Activated CD8-positive, alpha-beta T cell treated with anti-CD3 and anti-CD28 coated beads for 36 hours (primary cell): ENCODE results near the gene AKR1A1. TPM values are rescaled to one million over a fixed set of nuclear protein-coding genes. Genes with fewer than 3 reads are reported as not detected.

Experiments used
- ATAC-seq: fragments of 200-7000 bp; cut with Tn5 transposase; one replicate; pipeline ENCODE4 v1.10.0; 2021; ENCODE audit warnings: mild to moderate bottlenecking, moderate library complexity
- CTCF ChIA-PET: fragments of 350-600 bp; sonication (Branson Sonifier 250); formaldehyde crosslinking; loops from one replicate; lab custom pipeline; 2021; ENCODE audit warnings: antibody characterized with exemption; lab: Charles Lee
- POLR2A ChIA-PET: fragments of 350-600 bp; sonication (Branson Sonifier 250); formaldehyde crosslinking; loops from one replicate; lab custom pipeline; 2021; ENCODE audit warnings: antibody characterized with exemption; lab: Charles Lee
- DNase-seq: peaks from one replicate; pipeline ENCODE4 v3.0.0-alpha.2; 2020
- H3K27ac Mint-ChIP-seq: one replicate; pipeline ENCODE4 v1.8.0; 2021; ENCODE audit warnings: mild to moderate bottlenecking, mixed read lengths
- H3K27me3 Mint-ChIP-seq: one replicate; pipeline ENCODE4 v1.8.0; 2021; ENCODE audit warnings: mixed read lengths
- H3K36me3 Mint-ChIP-seq: one replicate; pipeline ENCODE4 v1.8.0; 2021; ENCODE audit warnings: low read depth, mixed read lengths
- H3K4me1 Mint-ChIP-seq: one replicate; pipeline ENCODE4 v1.8.0; 2021; ENCODE audit warnings: low read depth, mixed read lengths
- H3K4me3 Mint-ChIP-seq: one replicate; pipeline ENCODE4 v1.8.0; 2021; ENCODE audit warnings: mild to moderate bottlenecking, moderate library complexity, mixed read lengths
- H3K9me3 Mint-ChIP-seq: one replicate; pipeline ENCODE4 v1.8.0; 2021; ENCODE audit warnings: mixed read lengths
- intact Hi-C: fragments of 100-400 bp; cut with micrococcal nuclease; formaldehyde crosslinking; loops from one replicate; pipeline ENCODE4 v1.10.0; 2022
- total RNA-seq, 2 experiments: library from RNA; stranded (reverse); gene quantifications; one replicate each; pipeline ENCODE4 v1.2.3, GENCODE V29; 2021
- TF ChIP-seq, protein P1 (sequence below): fragments of 200-600 bp; IDR thresholded peaks from one replicate; pipeline ENCODE4 v1.8.0; 2022; ENCODE audit warnings: antibody characterized with exemption, mild to moderate bottlenecking

AKR1A1 gene
- total RNA-seq, 2 experiments from 2014 or later, result 184 to 186 TPM

DNA sequence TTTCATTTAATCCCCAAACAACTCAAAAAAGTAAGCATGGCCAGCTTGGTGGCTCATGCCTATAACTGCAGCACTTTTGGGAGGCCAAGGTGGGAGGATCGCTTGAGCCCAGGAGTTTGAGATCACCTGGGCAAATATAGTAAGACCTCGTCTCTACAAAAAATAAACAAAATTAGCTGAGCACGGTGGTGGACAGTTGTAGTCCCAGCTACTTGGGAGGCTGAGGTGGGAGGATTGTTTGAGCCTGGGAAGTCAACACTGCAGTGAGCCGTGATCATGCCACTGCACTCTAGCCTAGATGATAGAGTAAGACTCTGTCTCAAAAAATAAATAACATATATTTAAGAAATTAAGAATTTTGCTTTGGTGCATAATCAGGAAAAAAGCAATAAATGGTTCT is 6.1 kb upstream of the AKR1A1 start:
- Mint-ChIP-seq H3K27me3 (peaks cover 1% of the 10 kb centered on the region), H3K9me3 (no peaks in the 10 kb centered on the region), H3K4me3 (no peak overlapping the region), H3K27ac (no peak overlapping the region), H3K4me1 (peaks cover 35% of the 10 kb centered on the region), H3K36me3 (no peaks in the 10 kb centered on the region)
- intact Hi-C loops, result loop anchor here (1.0 kb wide), 1 partner anchor 8 kb away; no protein-coding TSS in a partner anchor
- POLR2A ChIA-PET, result interaction anchor here (0.8 to 6.0 kb wide), 8 partner anchors 9 to 45 kb away, joined by 3 to 85 read pairs (median 4); partner anchors contain the start of genes CCDC163, MMACHC, NASP and PRDX1
- CTCF ChIA-PET, result interaction anchor here (1.1 to 4.1 kb wide), 6 partner anchors 20 to 51 kb away, joined by 3 to 23 read pairs (median 5); partner anchors contain the start of gene PRDX1
- DNase-seq (no peak), ATAC-seq (no peak)
- TF ChIP-seq, protein P1, sequence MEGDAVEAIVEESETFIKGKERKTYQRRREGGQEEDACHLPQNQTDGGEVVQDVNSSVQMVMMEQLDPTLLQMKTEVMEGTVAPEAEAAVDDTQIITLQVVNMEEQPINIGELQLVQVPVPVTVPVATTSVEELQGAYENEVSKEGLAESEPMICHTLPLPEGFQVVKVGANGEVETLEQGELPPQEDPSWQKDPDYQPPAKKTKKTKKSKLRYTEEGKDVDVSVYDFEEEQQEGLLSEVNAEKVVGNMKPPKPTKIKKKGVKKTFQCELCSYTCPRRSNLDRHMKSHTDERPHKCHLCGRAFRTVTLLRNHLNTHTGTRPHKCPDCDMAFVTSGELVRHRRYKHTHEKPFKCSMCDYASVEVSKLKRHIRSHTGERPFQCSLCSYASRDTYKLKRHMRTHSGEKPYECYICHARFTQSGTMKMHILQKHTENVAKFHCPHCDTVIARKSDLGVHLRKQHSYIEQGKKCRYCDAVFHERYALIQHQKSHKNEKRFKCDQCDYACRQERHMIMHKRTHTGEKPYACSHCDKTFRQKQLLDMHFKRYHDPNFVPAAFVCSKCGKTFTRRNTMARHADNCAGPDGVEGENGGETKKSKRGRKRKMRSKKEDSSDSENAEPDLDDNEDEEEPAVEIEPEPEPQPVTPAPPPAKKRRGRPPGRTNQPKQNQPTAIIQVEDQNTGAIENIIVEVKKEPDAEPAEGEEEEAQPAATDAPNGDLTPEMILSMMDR, result no peak

DNA sequence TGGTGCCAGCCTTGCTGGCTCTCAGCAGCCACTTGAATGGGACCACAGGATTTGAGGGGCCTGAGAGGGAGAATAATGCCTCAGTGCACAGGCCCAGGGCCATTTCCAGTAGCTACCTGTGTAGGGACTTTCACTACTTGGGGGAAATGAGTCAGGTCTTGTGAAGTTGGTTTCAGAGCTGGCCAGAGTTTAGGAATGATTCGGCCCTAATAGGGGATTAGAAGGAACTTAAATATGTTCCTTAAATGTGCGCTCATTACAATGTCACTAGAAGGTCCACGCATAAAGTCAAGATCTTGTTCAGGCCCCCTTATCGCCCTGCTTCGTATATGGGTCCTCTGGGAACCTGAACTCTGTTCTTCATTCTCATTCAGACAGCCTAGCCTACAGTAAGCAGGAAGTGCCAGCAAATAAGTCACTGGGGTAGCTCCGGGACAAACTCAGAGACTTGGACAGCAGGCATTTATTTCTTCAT is 5.6 kb upstream of the AKR1A1 start:
- DNase-seq (peak; percentile 40), ATAC-seq (peak; percentile 37)
- Mint-ChIP-seq H3K4me1 (peaks cover 35% of the 10 kb centered on the region), H3K27ac (peak overlapping the region; percentile 36), H3K4me3 (no peak overlapping the region), H3K9me3 (no peaks in the 10 kb centered on the region), H3K36me3 (no peaks in the 10 kb centered on the region), H3K27me3 (peaks cover 1% of the 10 kb centered on the region)
- intact Hi-C loops, result no loop called here
- ChIA-PET CTCF (interaction anchor here (1.1 to 4.1 kb wide), 4 partner anchors 21 to 32 kb away, joined by 3 to 23 read pairs (median 8); partner anchors contain the start of gene PRDX1), POLR2A (interaction anchor here (0.7 to 6.0 kb wide), 9 partner anchors 10 to 814 kb away, joined by 3 to 85 read pairs (median 6); partner anchors contain the start of genes CCDC163, MMACHC, NASP and PRDX1)
- TF ChIP-seq, protein P1, result no peak

GRCh38 chr1:45545553-45546310 is 4.9 kb upstream of the AKR1A1 start:
- peaks cover 37% of the 10 kb centered on the region for H3K4me1 Mint-ChIP-seq
- H3K27me3 Mint-ChIP-seq, result peaks cover 1% of the 10 kb centered on the region
- CTCF ChIA-PET, result interaction anchor here (1.1 to 4.1 kb wide), 4 partner anchors 22 to 33 kb away, joined by 3 to 23 read pairs (median 8); partner anchors contain the start of gene PRDX1
- POLR2A ChIA-PET, result interaction anchor here (0.6 to 6.0 kb wide), 10 partner anchors 10 to 814 kb away, joined by 3 to 85 read pairs (median 4); partner anchors contain the start of genes NASP and PRDX1
- DNase-seq, result no peak
- no peaks in the 10 kb centered on the region for H3K9me3 Mint-ChIP-seq
- H3K4me3 Mint-ChIP-seq, result no peak overlapping the region
- no peak overlapping the region for H3K27ac Mint-ChIP-seq
- no peaks in the 10 kb centered on the region for H3K36me3 Mint-ChIP-seq
- no peak for ATAC-seq
- TF ChIP-seq, protein P1, result no peak
- intact Hi-C loops, result no loop called here

GRCh38 chr1:45551684-45552083 is 1.1 kb downstream of the AKR1A1 start:
- POLR2A ChIA-PET, result interaction anchor here (0.6 to 3.9 kb wide), 13 partner anchors 9 to 53 kb away, joined by 3 to 64 read pairs (median 10); partner anchors contain the start of genes NASP and PRDX1
- Mint-ChIP-seq H3K27ac (peak overlapping the region; percentile 98), H3K27me3 (peaks cover 1% of the 10 kb centered on the region), H3K4me3 (peak overlapping the region; percentile 100), H3K36me3 (peaks cover 16% of the 10 kb centered on the region), H3K9me3 (no peaks in the 10 kb centered on the region), H3K4me1 (peaks cover 24% of the 10 kb centered on the region)
- ATAC-seq, result no peak
- TF ChIP-seq, protein P1, result no peak
- CTCF ChIA-PET, result interaction anchor here (0.7 to 2.0 kb wide), 11 partner anchors 8 to 191 kb away, joined by 3 to 16 read pairs (median 5); partner anchors contain the start of genes CCDC163, MMACHC, PRDX1 and TESK2
- intact Hi-C loops, result loop anchor here (5.0 kb wide), 1 partner anchor 34 kb away; no protein-coding TSS in a partner anchor
- DNase-seq, result no peak
